Stimulated activated CD8-positive, alpha-beta memory T cell treated with anti-CD3 and anti-CD28 coated beads, Interleukin-4, amount 100 ng/mL, for 24 hours (primary cell): Measurements from ENCODE around the gene ZIC5.

Experiments used
- DNase-seq: peaks from one replicate; pipeline ENCODE4 v3.0.0-alpha.2; 2020; ENCODE audit warnings: low read depth

Gene ZIC5

GRCh38 chr13:99975626-99976025, 4.1 kb upstream of the ZIC5 start:
- no peak for DNase-seq

DNA sequence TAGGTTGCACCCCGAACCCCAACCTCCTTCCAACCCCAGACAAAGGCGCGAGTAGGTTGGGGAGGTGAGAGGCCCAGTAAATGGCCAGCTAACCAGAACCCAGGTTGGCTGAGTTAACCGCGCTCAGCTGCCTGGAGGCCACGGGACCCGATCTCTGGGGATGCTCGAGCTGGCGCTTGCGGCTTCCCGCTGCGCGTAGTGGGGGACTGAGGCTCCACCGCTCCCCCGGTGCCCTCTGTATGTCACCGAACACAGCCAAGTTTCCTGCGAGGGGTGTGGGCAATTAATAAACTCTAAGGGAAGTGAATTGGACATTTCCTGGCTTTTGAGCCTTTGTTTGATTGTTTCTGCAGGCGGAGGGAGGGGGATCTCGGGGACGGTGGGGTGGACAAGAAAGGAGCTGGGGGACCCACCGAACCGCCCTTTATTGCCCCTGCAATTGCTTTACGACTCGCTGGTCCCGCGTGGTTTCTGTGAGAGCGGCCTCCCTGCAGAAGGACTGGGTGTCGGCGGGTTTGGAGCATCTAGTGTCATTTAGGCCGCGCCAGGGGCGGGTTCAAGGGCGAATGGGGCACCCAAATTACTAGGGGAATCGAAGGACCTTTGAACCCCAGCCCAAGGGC, 3.5 kb upstream of the ZIC5 start:
- no peak for DNase-seq

- DNase-seq = no peak
Observed at GRCh38 chr13:99974296-99974938, 2.9 kb upstream of the ZIC5 start.

DNA sequence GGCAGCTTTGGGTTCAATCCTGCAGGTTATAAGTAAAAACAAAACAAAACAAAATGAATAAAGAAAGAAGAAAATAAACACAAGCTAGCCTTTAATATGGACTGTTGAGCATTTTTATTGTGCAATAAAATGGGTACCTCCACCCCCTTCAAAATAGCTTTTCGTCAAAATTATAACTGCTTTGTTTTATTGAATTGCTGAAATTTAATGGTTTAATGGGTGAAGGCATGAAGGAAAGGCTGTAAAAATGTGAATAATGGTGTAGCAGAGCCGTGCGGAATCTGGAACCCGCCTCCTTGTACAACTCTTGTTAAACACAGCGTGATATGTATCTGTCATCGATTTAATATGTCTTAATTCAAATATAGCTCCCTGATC, 2.2 kb upstream of the ZIC5 start:
- DNase-seq = no peak

DNA sequence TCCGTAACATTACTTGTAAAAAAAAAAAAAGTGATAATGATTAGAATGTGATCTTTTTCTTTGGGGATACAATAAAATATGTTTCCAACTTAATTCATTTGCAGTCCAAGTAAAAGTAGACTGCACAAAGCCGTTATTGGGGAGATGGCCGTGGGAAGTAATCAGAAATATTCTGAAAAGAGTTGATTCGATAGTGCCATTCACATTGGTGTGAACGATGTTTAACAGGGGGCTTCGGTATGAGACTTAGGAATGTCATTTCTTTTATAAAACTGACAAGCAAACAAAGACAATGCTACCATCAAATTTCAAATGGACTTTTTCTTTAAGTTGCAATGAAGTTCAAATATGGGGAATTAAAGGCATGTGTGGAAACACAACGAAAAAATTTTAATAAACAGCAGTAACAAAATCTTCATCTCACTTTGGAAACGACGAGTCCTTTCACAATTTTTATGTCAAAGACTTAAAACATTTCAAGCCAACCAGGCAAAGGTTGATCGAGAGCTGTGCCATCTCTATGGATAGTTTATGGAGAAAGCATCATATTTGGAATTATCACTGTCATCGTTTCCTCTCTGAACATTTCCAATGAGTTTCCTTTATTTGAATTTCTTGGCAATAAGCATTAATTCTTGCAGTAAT, 1.7 kb upstream of the ZIC5 start:
- no peak for DNase-seq

- no peak for DNase-seq
Observed at GRCh38 chr13:99972190-99972731, 694 bp upstream of the ZIC5 start.

GRCh38 chr13:99970651-99971575, 654 bp downstream of the ZIC5 start:
- DNase-seq = no peak

DNA sequence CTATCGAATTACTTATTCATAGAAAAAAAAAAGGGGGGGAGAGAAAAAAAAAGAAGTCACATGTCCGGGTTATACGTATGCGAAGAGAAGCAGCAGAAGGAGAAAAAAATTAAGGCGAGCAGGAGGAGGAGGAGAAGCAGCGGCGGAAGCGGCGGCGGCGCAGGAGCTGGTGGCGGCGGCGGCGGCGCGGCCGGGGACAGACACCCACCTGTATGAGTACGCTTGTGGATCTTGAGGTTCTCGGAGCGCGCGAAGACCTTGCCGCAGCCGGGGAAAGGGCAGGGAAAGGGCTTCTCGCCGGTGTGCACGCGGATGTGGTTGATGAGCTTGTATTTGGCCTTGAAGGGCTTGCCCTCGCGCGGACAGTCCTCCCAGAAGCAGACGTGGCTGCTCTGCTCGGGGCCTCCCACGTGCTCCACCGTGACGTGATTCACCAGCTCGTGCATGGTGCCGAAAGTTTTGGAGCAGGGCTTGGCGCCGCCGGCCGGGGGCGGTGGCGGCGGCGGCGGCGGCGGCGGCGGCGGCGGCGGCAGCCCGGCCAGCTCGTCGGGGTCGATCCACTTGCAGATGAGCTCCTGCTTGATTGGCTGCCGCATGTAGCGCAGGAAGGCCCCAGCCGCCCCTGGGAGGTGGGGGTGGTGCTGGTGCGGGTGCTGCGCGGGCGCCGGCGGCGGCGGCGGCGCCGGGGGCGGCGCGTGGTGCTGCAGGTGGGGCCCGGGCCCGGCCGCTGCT, 1.5 kb downstream of the ZIC5 start:
- DNase-seq = no peak

DNA sequence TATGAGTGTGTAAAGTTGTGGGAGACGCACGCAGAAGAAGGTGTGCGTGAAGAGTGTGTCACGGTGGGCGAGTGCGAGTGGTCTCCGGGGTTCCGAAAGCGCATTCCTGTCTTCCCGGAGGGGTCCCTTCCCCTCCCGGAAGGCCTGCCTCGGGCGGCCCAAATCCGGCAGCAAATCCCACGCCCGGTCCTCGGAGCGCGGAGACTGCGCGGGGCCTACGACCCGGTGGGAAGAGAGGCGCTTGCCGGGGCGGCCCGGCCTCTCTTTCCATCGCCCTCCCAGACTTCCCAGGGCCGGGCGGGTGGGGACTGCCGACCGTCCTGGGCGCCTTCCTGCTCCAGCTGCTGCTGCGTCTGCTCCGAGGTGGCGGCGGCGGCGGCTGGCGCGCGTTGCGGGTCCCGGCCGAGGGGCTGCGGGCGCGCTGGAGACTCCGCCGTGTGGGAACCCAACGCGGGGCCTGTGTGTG, 2.1 kb downstream of the ZIC5 start:
- DNase-seq = no peak

- no peak for DNase-seq
Observed at GRCh38 chr13:99968521-99969452, 2.8 kb downstream of the ZIC5 start.

GRCh38 chr13:99967869-99968520, 3.6 kb downstream of the ZIC5 start:
- no peak for DNase-seq

GRCh38 chr13:99967498-99967868, 4.1 kb downstream of the ZIC5 start:
- DNase-seq = no peak

GRCh38 chr13:99966064-99966805, 5.3 kb downstream of the ZIC5 start:
- DNase-seq = no peak

DNA sequence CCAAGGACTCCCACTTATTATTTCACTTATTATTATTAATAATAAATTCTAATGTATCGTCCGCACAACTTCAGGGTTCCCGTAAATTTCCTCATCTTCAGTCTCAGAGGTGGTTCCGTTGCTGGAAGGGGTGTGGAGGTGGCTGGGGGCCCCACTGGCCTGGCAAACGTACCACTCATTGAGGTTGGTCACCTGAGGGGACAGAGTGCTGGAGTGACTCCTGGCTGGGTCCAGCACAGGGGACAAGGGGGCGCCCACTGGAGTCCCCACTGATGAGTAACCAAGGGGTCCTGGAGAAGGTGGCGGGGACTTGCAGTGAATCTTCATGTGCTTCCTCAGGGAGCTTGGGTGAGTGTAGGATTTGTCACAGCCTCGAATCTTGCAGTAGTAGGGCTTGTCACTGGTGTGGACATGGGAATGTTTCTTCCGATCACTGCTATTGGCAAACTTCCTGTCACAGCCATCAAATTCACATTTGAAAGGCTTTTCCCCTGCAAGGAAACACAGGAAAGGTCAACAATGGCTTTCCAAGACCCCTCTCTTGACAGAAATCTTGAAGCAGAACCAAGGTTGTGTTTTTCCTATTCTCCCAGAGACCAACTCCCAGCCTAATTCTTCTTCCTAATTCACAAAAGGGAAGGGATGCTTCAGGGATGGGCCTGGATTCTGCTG, 6.1 kb downstream of the ZIC5 start:
- no peak for DNase-seq

- DNase-seq = no peak
Observed at GRCh38 chr13:99963816-99964339, 7.7 kb downstream of the ZIC5 start.

DNA sequence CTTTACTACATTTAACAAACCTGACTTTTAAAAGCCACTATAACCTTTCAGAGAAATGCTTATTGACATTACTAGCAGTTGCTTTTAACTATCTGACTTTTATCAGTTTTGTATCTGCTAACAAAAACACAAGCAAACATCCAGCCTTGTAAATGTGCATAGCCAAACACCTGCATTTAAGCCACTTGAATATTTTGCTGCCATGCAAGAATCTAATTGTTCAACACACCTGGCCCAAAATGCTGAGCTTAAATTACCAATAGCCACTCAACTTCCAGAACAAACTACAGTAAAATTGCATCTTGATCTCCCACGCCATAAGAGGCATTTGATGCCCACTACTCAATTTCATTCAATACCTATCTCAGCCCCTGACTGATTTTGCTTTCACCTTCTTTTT, 9.3 kb downstream of the ZIC5 start:
- DNase-seq = no peak

DNA sequence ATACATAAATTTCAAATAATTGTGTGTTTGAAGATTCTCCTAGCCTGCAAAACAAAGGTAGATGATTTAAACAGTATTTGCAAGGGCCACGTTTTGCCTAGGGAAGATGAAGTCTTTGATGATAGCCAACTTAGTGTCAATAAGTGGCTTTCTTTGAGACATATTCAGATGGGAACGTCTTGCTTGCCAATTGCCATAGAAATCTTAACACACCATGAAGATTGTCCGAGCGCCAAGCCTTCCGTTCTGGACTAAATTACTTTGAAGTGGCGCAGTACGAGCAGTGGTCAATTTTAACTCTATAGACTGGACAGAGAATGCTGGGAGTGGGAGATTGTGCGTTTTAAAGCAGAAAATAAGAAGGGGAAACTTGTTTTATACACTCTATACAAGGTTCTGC, 9.9 kb downstream of the ZIC5 start:
- no peak for DNase-seq

DNA sequence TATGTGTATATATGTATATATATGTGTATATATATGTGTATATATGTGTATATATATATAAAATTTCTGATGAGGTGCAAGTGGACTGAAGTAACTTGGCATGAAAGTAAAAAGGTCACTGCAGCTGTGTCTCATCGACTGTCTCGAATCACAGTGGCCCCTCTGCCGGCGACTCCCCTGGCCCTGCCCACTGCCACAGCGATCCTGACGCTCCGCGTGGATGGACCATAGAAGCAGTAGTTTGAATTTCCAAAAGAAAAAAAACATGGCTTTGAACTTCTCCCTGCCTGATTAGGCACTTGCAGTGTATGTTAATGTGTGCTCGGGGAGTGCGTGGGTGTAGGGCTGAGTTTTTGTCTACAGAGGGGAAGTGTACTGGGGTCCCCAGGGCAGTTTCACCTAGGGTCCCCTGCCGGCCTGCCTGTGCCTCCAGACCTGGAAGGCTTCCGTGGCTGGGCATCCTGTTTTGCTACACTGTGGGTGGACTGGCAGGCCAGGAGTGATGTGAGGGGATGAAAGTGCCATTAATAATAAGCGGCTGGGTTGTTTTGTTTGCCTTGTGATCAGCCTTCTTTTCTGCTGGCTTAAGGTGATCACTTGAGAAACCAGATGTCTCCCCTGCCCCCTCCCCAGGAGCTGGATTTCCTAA, 10.8 kb downstream of the ZIC5 start:
- DNase-seq = no peak
